ENCODE data around the gene FMO3. TPM values are rescaled to one million over a fixed set of nuclear protein-coding genes. Genes with fewer than 3 reads are reported as not detected.

Gene FMO3
- total RNA-seq, 1 experiment from 2014 or later = not detected

- CTCF ChIA-PET = no interaction called here
- no TSS peak for BruUV-seq (replicated peaks)
Measured at GRCh38 chr1:171138980-171139379, 48.3 kb downstream of the FMO3 start.

GRCh38 chr1:171139890-171140289 is 49.2 kb downstream of the FMO3 start:
- ChIA-PET POLR2A (no interaction called here), CTCF (no interaction called here)
- no TSS peak for BruUV-seq (replicated peaks)
- TF ChIP-seq CTCF (IDR thresholded peaks at IDR 0.05; ENCODE audit: insufficient read depth in 1 of 2, low read depth in 1 of 2, low read length in 1 of 2, severe bottlenecking in 1 of 2, unreplicated experiment in 1 of 2) = no peak
- no peaks in the 10 kb centered on the region for H3K4me1 ChIP-seq
- Mint-ChIP-seq H3K9me3 (ENCODE audit: unreplicated experiment) (no peaks in the 10 kb centered on the region), H3K27ac (ENCODE audit: unreplicated experiment) (no peak overlapping the region), H3K36me3 (ENCODE audit: insufficient read depth, unreplicated experiment) (no peaks in the 10 kb centered on the region), H3K4me1 (ENCODE audit: low read depth, unreplicated experiment) (peaks cover 6% of the 10 kb centered on the region), H3K4me3 (ENCODE audit: unreplicated experiment) (no peak overlapping the region), H3K27me3 (ENCODE audit: insufficient read depth, unreplicated experiment) (no peaks in the 10 kb centered on the region)
- no peak overlapping the region for H3K4me3 ChIP-seq (ENCODE audit: low read depth, low read length)
- no peak for DNase-seq
- H3K36me3 ChIP-seq (ENCODE audit: control insufficient read depth, insufficient read depth, low read length) = no peaks in the 10 kb centered on the region
- no peaks in the 10 kb centered on the region for H3K9me3 ChIP-seq
- intact Hi-C loops (cut with micrococcal nuclease; ENCODE audit: unreplicated experiment) = no loop called here
- H3K27me3 ChIP-seq (replicated peaks; ENCODE audit: control insufficient read depth, insufficient read depth, low read length) = no peaks in the 10 kb centered on the region

More at GRCh38 chr1:171138980-171139379, 48.3 kb downstream of the FMO3 start:
- H3K4me3 Mint-ChIP-seq (ENCODE audit: unreplicated experiment) = no peak overlapping the region
- H3K27me3 Mint-ChIP-seq (ENCODE audit: insufficient read depth, unreplicated experiment) = no peaks in the 10 kb centered on the region
- intact Hi-C loops (cut with micrococcal nuclease; ENCODE audit: unreplicated experiment) = no loop called here
- no peak for TF ChIP-seq CTCF (IDR thresholded peaks at IDR 0.05; ENCODE audit: insufficient read depth in 1 of 2, low read depth in 1 of 2, low read length in 1 of 2, severe bottlenecking in 1 of 2, unreplicated experiment in 1 of 2)
- POLR2A ChIA-PET = no interaction called here
- H3K36me3 ChIP-seq (ENCODE audit: control insufficient read depth, insufficient read depth, low read length) = no peaks in the 10 kb centered on the region
- H3K9me3 ChIP-seq = no peaks in the 10 kb centered on the region
- H3K4me3 ChIP-seq (ENCODE audit: low read depth, low read length) = no peak overlapping the region
- peaks cover 6% of the 10 kb centered on the region for H3K4me1 Mint-ChIP-seq (ENCODE audit: low read depth, unreplicated experiment)
- no peak overlapping the region for H3K27ac Mint-ChIP-seq (ENCODE audit: unreplicated experiment)
- H3K27me3 ChIP-seq (replicated peaks; ENCODE audit: control insufficient read depth, insufficient read depth, low read length) = no peaks in the 10 kb centered on the region
- no peaks in the 10 kb centered on the region for H3K4me1 ChIP-seq
- no peak for DNase-seq
- H3K36me3 Mint-ChIP-seq (ENCODE audit: insufficient read depth, unreplicated experiment) = no peaks in the 10 kb centered on the region
- H3K9me3 Mint-ChIP-seq (ENCODE audit: unreplicated experiment) = no peaks in the 10 kb centered on the region

- BruUV-seq (replicated peaks) = no TSS peak
- POLR2A ChIA-PET = no interaction called here
- H3K36me3 ChIP-seq (ENCODE audit: control insufficient read depth, insufficient read depth, low read length) = no peaks in the 10 kb centered on the region
- H3K27me3 ChIP-seq (replicated peaks; ENCODE audit: control insufficient read depth, insufficient read depth, low read length) = no peaks in the 10 kb centered on the region
- Mint-ChIP-seq H3K9me3 (ENCODE audit: unreplicated experiment) (no peaks in the 10 kb centered on the region), H3K4me3 (ENCODE audit: unreplicated experiment) (no peak overlapping the region), H3K36me3 (ENCODE audit: insufficient read depth, unreplicated experiment) (no peaks in the 10 kb centered on the region), H3K4me1 (ENCODE audit: low read depth, unreplicated experiment) (peaks cover 6% of the 10 kb centered on the region), H3K27ac (ENCODE audit: unreplicated experiment) (no peak overlapping the region), H3K27me3 (ENCODE audit: insufficient read depth, unreplicated experiment) (no peaks in the 10 kb centered on the region)
- no peaks in the 10 kb centered on the region for H3K9me3 ChIP-seq
- intact Hi-C loops (cut with micrococcal nuclease; ENCODE audit: unreplicated experiment) = no loop called here
- H3K4me3 ChIP-seq (ENCODE audit: low read depth, low read length) = no peak overlapping the region
- no peaks in the 10 kb centered on the region for H3K4me1 ChIP-seq
- no peak for DNase-seq
- CTCF ChIA-PET = no interaction called here
- no peak for TF ChIP-seq CTCF (IDR thresholded peaks at IDR 0.05; ENCODE audit: insufficient read depth in 1 of 2, low read depth in 1 of 2, low read length in 1 of 2, severe bottlenecking in 1 of 2, unreplicated experiment in 1 of 2)
Measured at GRCh38 chr1:171140401-171140800, 49.7 kb downstream of the FMO3 start.
